Neural cell (in vitro differentiated cells): ENCODE data around the gene ZCCHC13. TPM values are rescaled to one million over a fixed set of nuclear protein-coding genes. Genes with fewer than 3 reads are reported as not detected.

Experiments
- H2AFZ ChIP-seq: fragments of 200-600, 300-800 bp; sonication (generic), shearing (Covaris generic); 2 replicates; pipeline ENCODE4 v1.6.0; 2014; ENCODE audit warnings: low read depth, mild to moderate bottlenecking, antibody characterized with exemption, low read length, moderate library complexity
- H3F3A ChIP-seq: fragments of 200-600 bp; shearing (Covaris generic); 2 replicates; pipeline ENCODE4 v1.6.1; 2016; ENCODE audit warnings: mild to moderate bottlenecking, moderate library complexity, mixed read lengths, antibody characterized with exemption, low read length; ENCODE audit not compliant: insufficient read depth, poor library complexity, severe bottlenecking
- H3K27ac ChIP-seq: fragments of 200-600, 300-800 bp; sonication (generic), shearing (Covaris generic); 2 replicates; pipeline ENCODE4 v1.5.1; 2014; ENCODE audit warnings: mild to moderate bottlenecking, low read length, moderate library complexity
- H3K27me3 ChIP-seq: fragments of 300-800, 200-600 bp; sonication (generic), shearing (Covaris generic); 2 replicates; pipeline ENCODE4 v1.6.0; 2014; ENCODE audit warnings: mild to moderate bottlenecking, low read depth, low read length, moderate library complexity; ENCODE audit not compliant: insufficient read depth
- H3K36me3 ChIP-seq: fragments of 300-800, 200-600 bp; sonication (generic), shearing (Covaris generic); 2 replicates; pipeline ENCODE4 v1.5.1; 2014; ENCODE audit warnings: mild to moderate bottlenecking, antibody characterized with exemption, low read length, moderate library complexity; ENCODE audit not compliant: insufficient read depth
- H3K4me2 ChIP-seq: fragments of 300-800, 200-600 bp; sonication (generic), shearing (Covaris generic); 2 replicates; pipeline ENCODE4 v1.6.0; 2014; ENCODE audit warnings: mild to moderate bottlenecking, low read length
- H3K4me3 ChIP-seq: fragments of 300-800, 200-600 bp; sonication (generic), shearing (Covaris generic); 2 replicates; pipeline ENCODE4 v1.5.1; 2014; ENCODE audit warnings: mild to moderate bottlenecking, low read length, moderate library complexity
- H3K79me2 ChIP-seq: fragments of 200-600 bp; shearing (Covaris generic); replicated peaks from 2 replicates; pipeline ENCODE4 v1.6.0; 2014; ENCODE audit warnings: mild to moderate bottlenecking, low read length, moderate library complexity; ENCODE audit not compliant: insufficient read depth
- H3K9ac ChIP-seq: fragments of 300-800, 200-600 bp; sonication (generic), shearing (Covaris generic); 2 replicates; pipeline ENCODE4 v1.6.1; 2016; ENCODE audit warnings: mild to moderate bottlenecking, low read length, mixed read lengths
- H3K9me2 ChIP-seq: fragments of 200-600 bp; shearing (Covaris generic); 2 replicates; pipeline ENCODE4 v1.6.1; 2016; ENCODE audit warnings: mild to moderate bottlenecking, low read length, mixed read lengths; ENCODE audit not compliant: insufficient read depth
- H3K9me3 ChIP-seq: fragments of 200-600, 300-800 bp; sonication (generic), shearing (Covaris generic); 2 replicates; pipeline ENCODE4 v1.6.1; 2016; ENCODE audit warnings: mild to moderate bottlenecking, mixed run types, low read length, moderate library complexity, mixed read lengths
- H4K20me1 ChIP-seq: fragments of 200-600 bp; shearing (Covaris generic); 2 replicates; pipeline ENCODE4 v1.6.1; 2016; ENCODE audit warnings: mild to moderate bottlenecking, mixed run types; ENCODE audit not compliant: insufficient read depth
- EZH2 ChIP-seq: fragments of 200-600, 300-800 bp; shearing (Covaris generic), sonication (generic); IDR thresholded peaks from 2 replicates; pipeline ENCODE4 v1.6.1; 2014; ENCODE audit warnings: antibody characterized with exemption, low read length, borderline replicate concordance, mild to moderate bottlenecking; ENCODE audit not compliant: insufficient read depth, poor library complexity, severe bottlenecking
- MXI1 ChIP-seq: fragments of 450-650 bp; conservative IDR thresholded peaks from 2 replicates; pipeline ENCODE4 v1.6.1; 2014; ENCODE audit warnings: antibody characterized with exemption, mild to moderate bottlenecking; ENCODE audit not compliant: poor library complexity, severe bottlenecking
- POLR2AphosphoS5 ChIP-seq: IDR thresholded peaks from 2 replicates; pipeline ENCODE4 v1.6.1; 2012
- RAD21 ChIP-seq: fragments of 450-650 bp; conservative IDR thresholded peaks from 2 replicates; pipeline ENCODE4 v1.6.1; 2014; ENCODE audit warnings: antibody characterized with exemption, mild to moderate bottlenecking, moderate library complexity
- SMC3 ChIP-seq: fragments of 450-650 bp; conservative IDR thresholded peaks from 2 replicates; pipeline ENCODE4 v1.6.1; 2014; ENCODE audit warnings: antibody characterized with exemption, mild to moderate bottlenecking, moderate library complexity; ENCODE audit not compliant: poor library complexity
- TAF1 ChIP-seq: IDR thresholded peaks from 2 replicates; pipeline ENCODE4 v1.6.1; 2012; ENCODE audit warnings: low read depth
- polyA plus RNA-seq: library from polyadenylated mRNA; depleted of rRNA; stranded (reverse); fragments of >200 nt; gene quantifications from 2 replicates; pipeline ENCODE4 v1.2.3, GENCODE V29; 2014
- TF ChIP-seq, protein P1 (sequence below): fragments of 450-650 bp; IDR thresholded peaks from 2 replicates; pipeline ENCODE4 v1.5.1; 2014; ENCODE audit warnings: antibody characterized with exemption, mild to moderate bottlenecking, moderate library complexity; ENCODE audit not compliant: poor library complexity, severe bottlenecking
- TF ChIP-seq, protein P2 (sequence below): IDR thresholded peaks from 2 replicates; pipeline ENCODE4 v1.6.1; 2012; ENCODE audit warnings: borderline replicate concordance

The ZCCHC13 gene
- polyA plus RNA-seq, 1 donor from 2014 or later: not detected

DNA sequence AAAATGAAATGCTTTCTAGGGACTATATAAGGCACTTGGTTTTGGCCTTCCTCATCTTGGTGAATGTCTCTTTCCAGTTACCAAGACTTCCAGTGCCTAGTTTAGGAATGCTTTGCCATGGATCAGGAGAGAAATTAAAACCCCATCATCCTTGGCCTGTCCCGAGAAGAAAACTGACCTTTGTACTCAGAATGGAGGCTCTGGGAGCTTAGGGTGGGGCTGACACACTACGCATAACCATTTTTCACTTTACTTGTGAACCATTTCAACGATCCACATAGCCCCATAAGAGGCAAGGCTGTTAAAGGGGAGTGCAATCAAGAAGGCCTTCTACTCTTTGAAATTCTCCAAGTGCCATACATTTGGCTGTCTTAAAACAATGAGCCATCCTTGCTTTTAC, 26.7 kb upstream of the ZCCHC13 start:
- Histone ChIP-seq H3K9me2 (no peaks in the 10 kb centered on the region), H4K20me1 (no peaks in the 10 kb centered on the region), H3K9ac (no peak overlapping the region), H3K36me3 (no peaks in the 10 kb centered on the region), H3K4me3 (no peak overlapping the region), H3K79me2 (no peaks in the 10 kb centered on the region), H3K27me3 (no peaks in the 10 kb centered on the region), H3K9me3 (no peaks in the 10 kb centered on the region), H3K4me2 (no peak overlapping the region), H2AFZ (no peak overlapping the region), H3K27ac (no peak overlapping the region), H3F3A (no peaks in the 10 kb centered on the region)
- TF ChIP-seq SMC3: no peak

DNA sequence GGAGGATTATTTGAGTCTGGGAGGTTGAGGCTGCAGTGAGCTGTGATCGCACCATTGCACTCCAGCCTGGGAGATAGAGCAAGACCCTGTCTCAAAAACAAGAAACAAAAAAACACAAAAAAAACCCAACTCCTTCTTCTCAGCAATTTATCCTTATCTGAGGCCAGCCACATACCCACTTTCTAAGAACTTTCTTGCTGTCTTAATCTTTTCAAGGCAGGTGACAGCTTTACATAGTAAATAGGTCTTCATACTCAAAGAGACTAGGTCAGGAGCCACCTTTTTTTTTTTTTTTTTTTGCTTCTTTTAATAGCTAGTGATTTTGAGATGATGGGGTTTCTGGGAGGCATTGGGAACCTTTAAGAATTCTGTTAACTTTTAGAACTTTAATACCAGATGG, 26.1 kb upstream of the ZCCHC13 start:
- Histone ChIP-seq H3K4me3 (no peak overlapping the region), H2AFZ (no peak overlapping the region), H3F3A (no peaks in the 10 kb centered on the region), H3K9me3 (no peaks in the 10 kb centered on the region), H4K20me1 (no peaks in the 10 kb centered on the region), H3K9me2 (no peaks in the 10 kb centered on the region), H3K9ac (no peak overlapping the region), H3K27me3 (no peaks in the 10 kb centered on the region), H3K36me3 (no peaks in the 10 kb centered on the region), H3K27ac (no peak overlapping the region), H3K79me2 (peaks cover 2% of the 10 kb centered on the region), H3K4me2 (no peak overlapping the region)
- no peak for TF ChIP-seq EZH2
- TF ChIP-seq, protein P1, sequence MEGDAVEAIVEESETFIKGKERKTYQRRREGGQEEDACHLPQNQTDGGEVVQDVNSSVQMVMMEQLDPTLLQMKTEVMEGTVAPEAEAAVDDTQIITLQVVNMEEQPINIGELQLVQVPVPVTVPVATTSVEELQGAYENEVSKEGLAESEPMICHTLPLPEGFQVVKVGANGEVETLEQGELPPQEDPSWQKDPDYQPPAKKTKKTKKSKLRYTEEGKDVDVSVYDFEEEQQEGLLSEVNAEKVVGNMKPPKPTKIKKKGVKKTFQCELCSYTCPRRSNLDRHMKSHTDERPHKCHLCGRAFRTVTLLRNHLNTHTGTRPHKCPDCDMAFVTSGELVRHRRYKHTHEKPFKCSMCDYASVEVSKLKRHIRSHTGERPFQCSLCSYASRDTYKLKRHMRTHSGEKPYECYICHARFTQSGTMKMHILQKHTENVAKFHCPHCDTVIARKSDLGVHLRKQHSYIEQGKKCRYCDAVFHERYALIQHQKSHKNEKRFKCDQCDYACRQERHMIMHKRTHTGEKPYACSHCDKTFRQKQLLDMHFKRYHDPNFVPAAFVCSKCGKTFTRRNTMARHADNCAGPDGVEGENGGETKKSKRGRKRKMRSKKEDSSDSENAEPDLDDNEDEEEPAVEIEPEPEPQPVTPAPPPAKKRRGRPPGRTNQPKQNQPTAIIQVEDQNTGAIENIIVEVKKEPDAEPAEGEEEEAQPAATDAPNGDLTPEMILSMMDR: no peak
- TF ChIP-seq, protein P2, sequence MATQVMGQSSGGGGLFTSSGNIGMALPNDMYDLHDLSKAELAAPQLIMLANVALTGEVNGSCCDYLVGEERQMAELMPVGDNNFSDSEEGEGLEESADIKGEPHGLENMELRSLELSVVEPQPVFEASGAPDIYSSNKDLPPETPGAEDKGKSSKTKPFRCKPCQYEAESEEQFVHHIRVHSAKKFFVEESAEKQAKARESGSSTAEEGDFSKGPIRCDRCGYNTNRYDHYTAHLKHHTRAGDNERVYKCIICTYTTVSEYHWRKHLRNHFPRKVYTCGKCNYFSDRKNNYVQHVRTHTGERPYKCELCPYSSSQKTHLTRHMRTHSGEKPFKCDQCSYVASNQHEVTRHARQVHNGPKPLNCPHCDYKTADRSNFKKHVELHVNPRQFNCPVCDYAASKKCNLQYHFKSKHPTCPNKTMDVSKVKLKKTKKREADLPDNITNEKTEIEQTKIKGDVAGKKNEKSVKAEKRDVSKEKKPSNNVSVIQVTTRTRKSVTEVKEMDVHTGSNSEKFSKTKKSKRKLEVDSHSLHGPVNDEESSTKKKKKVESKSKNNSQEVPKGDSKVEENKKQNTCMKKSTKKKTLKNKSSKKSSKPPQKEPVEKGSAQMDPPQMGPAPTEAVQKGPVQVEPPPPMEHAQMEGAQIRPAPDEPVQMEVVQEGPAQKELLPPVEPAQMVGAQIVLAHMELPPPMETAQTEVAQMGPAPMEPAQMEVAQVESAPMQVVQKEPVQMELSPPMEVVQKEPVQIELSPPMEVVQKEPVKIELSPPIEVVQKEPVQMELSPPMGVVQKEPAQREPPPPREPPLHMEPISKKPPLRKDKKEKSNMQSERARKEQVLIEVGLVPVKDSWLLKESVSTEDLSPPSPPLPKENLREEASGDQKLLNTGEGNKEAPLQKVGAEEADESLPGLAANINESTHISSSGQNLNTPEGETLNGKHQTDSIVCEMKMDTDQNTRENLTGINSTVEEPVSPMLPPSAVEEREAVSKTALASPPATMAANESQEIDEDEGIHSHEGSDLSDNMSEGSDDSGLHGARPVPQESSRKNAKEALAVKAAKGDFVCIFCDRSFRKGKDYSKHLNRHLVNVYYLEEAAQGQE: no peak
- TF ChIP-seq POLR2AphosphoS5: no peak
- no peak for TF ChIP-seq RAD21

DNA sequence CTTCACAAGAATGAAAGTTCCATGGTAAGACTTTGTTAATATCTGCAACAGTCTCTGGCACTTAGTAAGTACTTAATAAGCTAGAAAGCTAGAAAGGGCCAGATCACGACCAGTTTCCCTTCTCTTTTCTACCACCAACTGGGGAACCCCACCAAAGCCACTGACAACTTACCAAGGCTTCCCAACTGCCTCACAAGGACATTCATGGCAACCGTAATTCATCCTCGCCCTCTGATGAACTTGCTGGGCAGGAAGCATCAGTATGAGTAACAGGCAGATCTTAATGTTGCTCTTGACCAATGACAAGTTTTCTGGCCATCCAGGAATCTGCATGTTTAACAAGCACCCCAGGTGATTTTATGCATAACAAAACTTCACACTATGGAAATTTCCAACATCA, 23.2 kb upstream of the ZCCHC13 start:
- Histone ChIP-seq H3F3A (no peaks in the 10 kb centered on the region), H3K36me3 (no peaks in the 10 kb centered on the region), H3K27me3 (no peaks in the 10 kb centered on the region), H3K27ac (no peak overlapping the region), H3K4me3 (no peak overlapping the region), H3K9ac (no peak overlapping the region), H3K4me2 (no peak overlapping the region), H3K9me3 (no peaks in the 10 kb centered on the region), H2AFZ (no peak overlapping the region), H3K9me2 (no peaks in the 10 kb centered on the region), H3K79me2 (peaks cover 27% of the 10 kb centered on the region), H4K20me1 (no peaks in the 10 kb centered on the region)
- TF ChIP-seq POLR2AphosphoS5 (no peak), EZH2 (no peak), TAF1 (no peak), MXI1 (no peak)
- TF ChIP-seq, protein P1: no peak
